ENCODE results near the gene LPCAT1.

Gene LPCAT1

DNA sequence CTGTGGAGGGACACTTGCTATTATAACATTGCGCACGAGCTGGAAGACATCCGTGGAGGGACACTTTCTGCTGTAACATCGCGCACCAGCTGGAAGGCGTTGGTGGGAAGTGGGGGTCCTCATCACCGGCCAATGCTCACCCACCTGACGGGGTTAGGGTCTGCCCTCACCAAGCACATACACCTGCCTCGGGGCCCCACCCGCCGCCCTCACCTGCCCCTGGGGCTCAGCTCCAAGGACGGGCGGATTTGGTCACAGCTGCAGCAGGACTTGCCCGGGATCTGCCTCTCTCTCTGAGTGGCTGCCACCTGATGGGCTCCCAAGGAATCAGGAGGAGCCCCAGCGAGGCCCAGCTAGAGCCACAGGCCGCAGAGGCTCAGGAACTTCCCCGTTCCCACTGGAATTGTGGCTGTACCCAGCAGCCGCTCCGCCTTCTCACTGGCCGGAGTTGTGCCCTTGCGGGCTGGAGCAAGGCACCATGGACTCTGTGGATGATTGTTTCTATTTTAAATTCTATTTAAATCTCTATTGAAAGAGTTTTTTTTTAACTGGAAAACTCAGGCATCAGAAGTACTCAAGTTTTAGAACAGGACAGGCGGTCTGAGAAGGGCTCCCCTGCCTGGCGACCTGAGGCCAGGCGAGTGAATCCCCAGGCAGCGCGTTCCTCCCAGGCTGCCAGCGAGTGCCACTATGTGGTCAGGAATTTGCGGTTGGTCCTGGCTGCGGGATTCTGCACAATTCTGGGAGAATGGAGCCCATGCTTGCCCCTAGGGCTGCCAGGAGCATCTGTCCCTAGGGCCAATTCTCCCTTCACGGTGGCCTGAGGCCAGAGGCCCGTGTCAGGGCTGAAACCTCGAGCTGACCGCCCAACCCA, 39.7 kb downstream of the LPCAT1 start:
- TF ChIP-seq, protein P1, sequence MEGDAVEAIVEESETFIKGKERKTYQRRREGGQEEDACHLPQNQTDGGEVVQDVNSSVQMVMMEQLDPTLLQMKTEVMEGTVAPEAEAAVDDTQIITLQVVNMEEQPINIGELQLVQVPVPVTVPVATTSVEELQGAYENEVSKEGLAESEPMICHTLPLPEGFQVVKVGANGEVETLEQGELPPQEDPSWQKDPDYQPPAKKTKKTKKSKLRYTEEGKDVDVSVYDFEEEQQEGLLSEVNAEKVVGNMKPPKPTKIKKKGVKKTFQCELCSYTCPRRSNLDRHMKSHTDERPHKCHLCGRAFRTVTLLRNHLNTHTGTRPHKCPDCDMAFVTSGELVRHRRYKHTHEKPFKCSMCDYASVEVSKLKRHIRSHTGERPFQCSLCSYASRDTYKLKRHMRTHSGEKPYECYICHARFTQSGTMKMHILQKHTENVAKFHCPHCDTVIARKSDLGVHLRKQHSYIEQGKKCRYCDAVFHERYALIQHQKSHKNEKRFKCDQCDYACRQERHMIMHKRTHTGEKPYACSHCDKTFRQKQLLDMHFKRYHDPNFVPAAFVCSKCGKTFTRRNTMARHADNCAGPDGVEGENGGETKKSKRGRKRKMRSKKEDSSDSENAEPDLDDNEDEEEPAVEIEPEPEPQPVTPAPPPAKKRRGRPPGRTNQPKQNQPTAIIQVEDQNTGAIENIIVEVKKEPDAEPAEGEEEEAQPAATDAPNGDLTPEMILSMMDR (conservative IDR thresholded peaks at IDR 0.05; ENCODE audit: low read depth) = no peak
- POLR2A ChIA-PET (ENCODE audit: low non-redundant PET) = no interaction called here

GRCh38 chr5:1483064-1483463, 40.7 kb downstream of the LPCAT1 start:
- no peak for DNase-seq (ENCODE audit: low spot score)
- ChIA-PET CTCF (interaction anchor here (0.6 to 0.7 kb wide), 2 partner anchors 9 to 278 kb away, joined by 3 read pairs; no protein-coding TSS in a partner anchor), POLR2A (ENCODE audit: low non-redundant PET) (no interaction called here)
- TF ChIP-seq, protein P1 (conservative IDR thresholded peaks at IDR 0.05; ENCODE audit: low read depth) = no peak
- H3K27ac ChIP-seq = peak overlapping the region; percentile 75

More for the DNA sequence above, 39.7 kb downstream of the LPCAT1 start:
- H3K27ac ChIP-seq = peak overlapping the region; percentile 75
- CTCF ChIA-PET = interaction anchor here (0.6 kb wide), 2 partner anchors 8 to 11 kb away, joined by 3 read pairs; no protein-coding TSS in a partner anchor
- no peak for DNase-seq (ENCODE audit: low spot score)

DNA sequence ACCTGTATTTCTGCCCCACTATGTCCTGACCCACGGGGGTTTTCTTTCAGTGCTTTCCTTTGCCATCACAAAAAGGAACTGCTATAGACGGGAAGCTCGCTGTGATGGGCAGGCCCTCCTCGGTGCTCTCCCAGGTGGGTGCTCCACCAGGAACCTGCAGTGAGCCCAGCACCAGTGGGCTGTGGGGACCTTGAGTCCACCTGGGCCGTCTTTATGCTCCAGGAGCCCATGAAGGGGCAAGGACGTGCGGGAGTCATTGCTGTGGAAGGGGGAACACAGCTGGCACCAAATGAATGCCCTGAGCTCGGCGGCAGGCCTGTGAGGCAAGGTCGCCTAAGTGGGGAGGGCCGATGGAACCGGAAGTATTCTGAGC, 41.8 kb downstream of the LPCAT1 start:
- ChIA-PET CTCF (no interaction called here), POLR2A (ENCODE audit: low non-redundant PET) (no interaction called here)
- DNase-seq (ENCODE audit: low spot score) = no peak
- H3K27ac ChIP-seq = peak overlapping the region; percentile 75
- TF ChIP-seq, protein P1 (conservative IDR thresholded peaks at IDR 0.05; ENCODE audit: low read depth) = no peak

DNA sequence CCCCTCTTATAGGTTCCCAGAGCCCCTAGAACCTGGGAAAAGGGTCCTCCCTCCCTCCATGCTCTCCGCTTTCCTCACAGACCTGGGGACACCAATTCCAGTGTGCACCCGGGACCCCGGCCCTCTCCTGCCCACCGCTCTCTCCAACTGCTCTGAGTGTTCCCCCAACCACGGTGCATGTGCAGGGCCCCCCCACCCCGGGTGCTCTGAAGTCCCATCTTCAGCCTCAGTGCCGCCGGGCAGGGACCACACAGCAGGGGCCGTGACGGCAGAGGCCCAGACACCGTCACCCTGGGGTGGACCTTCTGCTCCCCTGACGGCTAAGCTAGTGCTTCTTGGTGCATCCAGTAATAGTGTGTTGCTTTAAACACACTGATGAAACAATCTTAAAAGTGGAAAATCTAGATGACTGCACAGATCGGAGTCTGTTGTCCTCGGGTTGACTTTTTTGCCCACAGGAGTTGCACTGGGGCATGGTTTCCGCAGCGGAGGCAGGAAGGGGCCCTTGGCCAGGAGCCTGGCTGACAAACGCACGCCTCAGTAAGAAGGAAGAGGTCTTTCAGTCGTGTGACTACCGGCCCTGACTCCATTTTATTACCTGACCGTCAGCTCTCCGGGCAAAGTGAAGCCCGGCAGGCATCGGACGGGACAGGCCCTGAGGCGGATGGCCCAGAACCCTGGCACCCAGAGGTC, 42.3 kb downstream of the LPCAT1 start:
- POLR2A ChIA-PET (ENCODE audit: low non-redundant PET) = no interaction called here
- CTCF ChIA-PET = no interaction called here
- H3K27ac ChIP-seq = peak overlapping the region; percentile 75
- TF ChIP-seq, protein P1 (conservative IDR thresholded peaks at IDR 0.05; ENCODE audit: low read depth) = no peak
- no peak for DNase-seq (ENCODE audit: low spot score)

DNA sequence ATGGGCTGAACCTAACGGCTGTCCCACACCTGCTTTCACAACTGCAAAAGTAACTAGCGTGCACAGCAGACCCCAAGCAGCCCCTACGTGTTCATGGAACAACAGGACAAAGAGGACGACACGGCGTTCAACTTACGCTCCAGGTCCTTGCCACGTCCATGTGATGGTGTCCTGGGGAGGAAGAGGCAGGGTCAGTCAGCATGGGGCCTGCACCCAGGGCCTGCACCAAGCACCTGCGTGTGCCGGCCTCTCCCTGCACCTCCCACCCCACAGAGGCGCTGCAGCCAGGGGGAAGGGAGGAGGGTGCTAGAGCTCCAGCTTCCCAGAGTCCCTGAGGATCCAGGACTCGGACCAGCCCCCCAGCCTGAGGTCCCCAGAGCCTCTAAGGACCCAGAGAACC, 43.0 kb downstream of the LPCAT1 start:
- POLR2A ChIA-PET (ENCODE audit: low non-redundant PET) = no interaction called here
- TF ChIP-seq, protein P1 (conservative IDR thresholded peaks at IDR 0.05; ENCODE audit: low read depth) = no peak
- DNase-seq (ENCODE audit: low spot score) = no peak
- H3K27ac ChIP-seq = peak overlapping the region; percentile 75
- CTCF ChIA-PET = interaction anchor here (1.0 kb wide), 1 partner anchor 99 kb away, joined by 3 read pairs; no protein-coding TSS in a partner anchor

DNA sequence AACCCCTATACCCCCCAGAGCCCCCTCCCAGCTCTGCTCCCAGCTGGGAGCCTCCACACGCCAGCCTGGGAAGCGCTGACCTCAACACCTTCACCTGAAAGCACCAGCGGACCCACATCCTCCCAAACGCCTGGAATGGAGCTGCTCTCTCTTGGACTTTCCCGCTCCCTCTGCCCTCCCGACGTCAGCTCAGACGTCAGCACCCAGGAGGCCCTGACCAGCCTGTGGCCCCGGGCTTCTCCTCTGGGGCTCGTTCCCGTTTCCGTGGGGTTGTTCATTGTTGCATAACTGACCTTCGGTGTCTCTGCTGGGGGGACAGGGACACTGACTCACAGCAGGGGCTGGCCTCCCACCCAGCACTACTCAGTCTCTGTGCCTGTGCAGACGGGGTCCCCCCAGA, 43.5 kb downstream of the LPCAT1 start:
- DNase-seq (ENCODE audit: low spot score) = no peak
- POLR2A ChIA-PET (ENCODE audit: low non-redundant PET) = no interaction called here
- TF ChIP-seq, protein P1 (conservative IDR thresholded peaks at IDR 0.05; ENCODE audit: low read depth) = no peak
- CTCF ChIA-PET = interaction anchor here (0.6 to 1.3 kb wide), 4 partner anchors 32 to 557 kb away, joined by 3 to 6 read pairs (median 3); no protein-coding TSS in a partner anchor
- H3K27ac ChIP-seq = peak overlapping the region; percentile 75

All from RWPE1 (cell line).